ENCODE data around the gene FMO5. TPM values are rescaled to one million over a fixed set of nuclear protein-coding genes. Genes with fewer than 3 reads are reported as not detected.

Gene FMO5
- total and polyA plus RNA-seq, 12 donors = 4.6 to 28.4 (median 10.4) TPM

DNA sequence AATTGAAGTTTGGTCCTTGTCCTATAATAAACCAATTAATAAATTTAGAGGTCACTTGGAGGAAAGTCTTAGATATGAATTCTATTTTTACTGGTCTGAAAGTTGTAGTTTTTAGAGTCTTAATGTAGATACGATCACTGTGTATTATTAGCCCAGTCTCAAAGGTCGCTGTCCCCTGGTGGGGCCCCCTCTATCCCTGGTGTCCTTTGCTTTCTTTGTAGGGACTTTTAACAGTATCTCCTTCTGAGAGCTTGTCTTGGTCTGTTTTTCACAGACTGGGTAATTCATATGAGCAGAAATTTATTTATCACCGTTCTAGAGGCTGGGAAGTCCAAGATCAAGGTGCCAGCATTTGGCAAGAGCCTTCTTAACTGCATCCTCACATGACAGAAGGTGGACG, 35.8 kb upstream of the FMO5 start:
- peaks cover 0 to 14% of the 10 kb centered on the region in 2 donors for H3K36me3 ChIP-seq (replicated peaks in 1 of 2)
- 79 to 98% (median 95%) methylated on average over 4 of the region's 4 CpGs for WGBS, 4 donors

DNA sequence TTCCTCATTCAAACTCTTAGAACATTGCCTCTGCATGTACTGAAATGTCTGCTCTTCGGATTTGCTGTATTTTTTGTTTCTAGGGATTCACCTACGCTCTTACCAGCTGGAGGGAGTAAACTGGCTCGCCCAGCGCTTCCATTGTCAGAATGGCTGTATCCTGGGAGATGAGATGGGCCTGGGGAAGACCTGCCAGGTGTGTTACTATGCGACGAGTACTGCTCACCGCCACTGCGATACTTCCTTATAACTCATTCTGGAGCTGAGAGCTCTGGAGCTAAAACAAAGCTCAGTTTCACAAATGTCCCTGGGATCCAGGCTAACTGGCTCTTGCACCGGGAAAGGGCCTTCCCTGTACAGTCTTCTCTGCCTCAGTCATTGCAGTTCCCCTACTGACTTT, 27.4 kb upstream of the FMO5 start:
- Histone ChIP-seq H3K4me3 (no peak overlapping the region), H3K36me3 (replicated peaks in 1 of 2) (peaks cover 0 to 5% of the 10 kb centered on the region in 2 donors), H3K27me3 (no peaks in the 10 kb centered on the region), H3K4me1 (replicated peaks in 1 of 2) (no peaks in the 10 kb centered on the region), H3K27ac (no peak overlapping the region), H3K9me3 (replicated peaks in 1 of 3) (no peaks in the 10 kb centered on the region)
- WGBS, 4 donors = 93 to 100% (median 97%) methylated on average over 9 of the region's 9 CpGs
- TF ChIP-seq, protein P1, sequence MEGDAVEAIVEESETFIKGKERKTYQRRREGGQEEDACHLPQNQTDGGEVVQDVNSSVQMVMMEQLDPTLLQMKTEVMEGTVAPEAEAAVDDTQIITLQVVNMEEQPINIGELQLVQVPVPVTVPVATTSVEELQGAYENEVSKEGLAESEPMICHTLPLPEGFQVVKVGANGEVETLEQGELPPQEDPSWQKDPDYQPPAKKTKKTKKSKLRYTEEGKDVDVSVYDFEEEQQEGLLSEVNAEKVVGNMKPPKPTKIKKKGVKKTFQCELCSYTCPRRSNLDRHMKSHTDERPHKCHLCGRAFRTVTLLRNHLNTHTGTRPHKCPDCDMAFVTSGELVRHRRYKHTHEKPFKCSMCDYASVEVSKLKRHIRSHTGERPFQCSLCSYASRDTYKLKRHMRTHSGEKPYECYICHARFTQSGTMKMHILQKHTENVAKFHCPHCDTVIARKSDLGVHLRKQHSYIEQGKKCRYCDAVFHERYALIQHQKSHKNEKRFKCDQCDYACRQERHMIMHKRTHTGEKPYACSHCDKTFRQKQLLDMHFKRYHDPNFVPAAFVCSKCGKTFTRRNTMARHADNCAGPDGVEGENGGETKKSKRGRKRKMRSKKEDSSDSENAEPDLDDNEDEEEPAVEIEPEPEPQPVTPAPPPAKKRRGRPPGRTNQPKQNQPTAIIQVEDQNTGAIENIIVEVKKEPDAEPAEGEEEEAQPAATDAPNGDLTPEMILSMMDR (IDR thresholded peaks at IDR 0.05) = no peak
- no peak for TF ChIP-seq POLR2A (IDR thresholded peaks at IDR 0.05)
- DNase-seq = no peak
- intact Hi-C loops (cut with DNase I) = no loop called here

More for the DNA sequence above, 35.8 kb upstream of the FMO5 start:
- no peak for TF ChIP-seq POLR2A (IDR thresholded peaks at IDR 0.05)
- TF ChIP-seq, protein P1 (IDR thresholded peaks at IDR 0.05) = no peak
- DNase-seq = no peak
- no peak overlapping the region for H3K4me3 ChIP-seq
- no peaks in the 10 kb centered on the region for H3K4me1 ChIP-seq (replicated peaks in 1 of 2)
- no peaks in the 10 kb centered on the region for H3K27me3 ChIP-seq
- intact Hi-C loops (cut with DNase I) = no loop called here
- H3K9me3 ChIP-seq (replicated peaks in 1 of 3) = no peaks in the 10 kb centered on the region
- H3K27ac ChIP-seq = no peak overlapping the region

DNA sequence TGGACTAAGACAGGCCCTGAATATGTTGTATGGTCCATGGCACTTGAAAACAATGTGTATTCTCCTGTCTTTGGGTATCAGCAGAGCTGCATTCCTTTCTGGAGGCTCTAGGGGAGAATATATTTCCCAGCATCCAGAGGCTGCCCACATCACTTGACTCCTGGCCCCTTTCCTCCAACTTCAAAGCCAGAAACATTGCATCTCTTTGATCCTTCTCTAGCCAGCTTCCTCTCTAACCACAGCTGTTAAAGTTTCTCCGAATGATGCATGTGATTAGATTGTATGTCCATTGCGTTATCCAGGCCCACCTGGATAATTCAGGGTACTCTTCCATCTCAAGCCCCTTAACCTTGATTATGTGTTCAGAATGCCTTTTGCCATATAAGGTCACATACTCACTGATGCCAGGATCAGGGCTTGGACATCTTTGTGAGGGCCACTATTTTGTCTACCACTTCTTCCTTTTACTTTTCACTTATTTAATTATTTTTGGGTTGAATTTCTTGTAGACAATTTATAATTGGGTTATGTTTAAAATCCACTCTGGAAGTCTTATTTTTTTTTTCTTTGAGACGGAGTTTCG, 22.6 kb upstream of the FMO5 start:
- H3K36me3 ChIP-seq (replicated peaks in 1 of 2) = no peaks in the 10 kb centered on the region
- H3K4me3 ChIP-seq = no peak overlapping the region
- 91 to 93% (median 92%) methylated on average over 4 of the region's 4 CpGs for WGBS, 4 donors
- TF ChIP-seq POLR2A (IDR thresholded peaks at IDR 0.05) = no peak
- TF ChIP-seq, protein P1 (IDR thresholded peaks at IDR 0.05) = no peak
- intact Hi-C loops (cut with DNase I) = no loop called here
- no peak overlapping the region for H3K27ac ChIP-seq
- no peak for DNase-seq
- H3K9me3 ChIP-seq (replicated peaks in 1 of 3) = no peaks in the 10 kb centered on the region
- peaks cover 0 to 17% of the 10 kb centered on the region in 2 donors for H3K4me1 ChIP-seq (replicated peaks in 1 of 2)
- no peaks in the 10 kb centered on the region for H3K27me3 ChIP-seq

DNA sequence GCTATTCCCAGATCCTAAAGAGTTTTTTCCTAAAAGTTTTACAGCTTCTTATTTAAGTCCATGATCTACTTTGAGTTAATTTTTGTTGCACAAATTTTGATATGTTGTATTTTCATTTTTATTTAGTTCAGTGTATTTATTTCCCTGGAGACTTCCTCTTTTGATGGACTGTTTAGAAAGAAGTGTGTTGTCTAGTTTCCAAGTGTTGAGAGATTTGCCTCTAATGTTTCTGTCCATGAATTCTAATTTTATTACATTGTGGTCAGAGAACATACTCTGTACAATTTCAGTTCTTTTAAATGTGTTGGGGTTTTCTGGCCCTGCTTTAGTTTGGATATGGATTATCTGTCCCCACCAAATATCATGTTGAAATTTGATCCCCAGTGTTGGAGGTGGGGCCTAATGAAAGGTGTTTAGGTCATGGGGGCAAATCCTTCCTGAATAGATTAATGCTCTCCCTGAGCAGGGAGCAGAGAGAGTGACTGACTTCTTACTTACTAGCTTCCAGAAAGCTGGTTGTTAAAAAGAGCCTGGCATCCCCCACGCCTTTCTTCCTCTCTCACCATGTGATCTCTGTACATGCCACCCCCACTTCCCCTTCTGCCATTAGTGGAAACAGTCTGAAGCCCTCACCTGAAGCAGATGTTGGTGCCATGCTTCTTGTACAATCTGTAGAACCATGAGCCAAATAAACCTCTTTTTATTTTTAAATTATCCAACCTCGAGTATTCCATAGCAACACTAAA, 21.9 kb upstream of the FMO5 start:
- TF ChIP-seq, protein P1 (IDR thresholded peaks at IDR 0.05) = no peak
- TF ChIP-seq POLR2A (IDR thresholded peaks at IDR 0.05) = no peak
- 66 to 79% (median 77%) methylated on average over 2 of the region's 2 CpGs for WGBS, 4 donors
- intact Hi-C loops (cut with DNase I) = no loop called here
- Histone ChIP-seq H3K27ac (no peak overlapping the region), H3K9me3 (replicated peaks in 1 of 3) (no peaks in the 10 kb centered on the region), H3K27me3 (no peaks in the 10 kb centered on the region), H3K4me3 (no peak overlapping the region), H3K36me3 (replicated peaks in 1 of 2) (no peaks in the 10 kb centered on the region), H3K4me1 (replicated peaks in 1 of 2) (peaks cover 0 to 20% of the 10 kb centered on the region in 2 donors)
- DNase-seq = peak in 2 of 7 donors; percentile 10 to 16

Measured in adrenal gland (tissue), 12 donors.